ENCODE measurements around the gene PGBD1. TPM values are rescaled to one million over a fixed set of nuclear protein-coding genes. Genes with fewer than 3 reads are reported as not detected.

PGBD1 gene
- total RNA-seq, result 0.52 TPM

GRCh38 chr6:28281288-28282064 is at the start of gene PGBD1:
Gene PGBD1, plus strand, starts transcription at chr6:28281572. Its CDS starts 2,242 bp downstream, at chr6:28283814.
- peak within 1 kb of the TSS; percentile 31 for H3K4me3 ChIP-seq (ENCODE audit: low read length)
- H3K4me1 ChIP-seq (ENCODE audit: insufficient read depth, low read length), result peaks cover 12% of the 10 kb centered on the region

GRCh38 chr6:28232785-28233184 is 48.6 kb upstream of the PGBD1 start:
- Histone ChIP-seq H3K9me3 (ENCODE audit: low read depth, low read length) (no peaks in the 10 kb centered on the region), H3K4me3 (ENCODE audit: low read length) (no peak overlapping the region), H3K27me3 (ENCODE audit: insufficient read depth, low read length) (no peaks in the 10 kb centered on the region), H3K4me1 (ENCODE audit: insufficient read depth, low read length) (peaks cover 7% of the 10 kb centered on the region)

More at GRCh38 chr6:28281288-28282064, at the start of gene PGBD1:
- Histone ChIP-seq H3K9me3 (ENCODE audit: low read depth, low read length) (no peaks in the 10 kb centered on the region), H3K27me3 (ENCODE audit: insufficient read depth, low read length) (peaks cover 14% of the 10 kb centered on the region)

- Histone ChIP-seq H3K4me3 (ENCODE audit: low read length) (no peak overlapping the region), H3K9me3 (ENCODE audit: low read depth, low read length) (no peaks in the 10 kb centered on the region), H3K27me3 (ENCODE audit: insufficient read depth, low read length) (no peaks in the 10 kb centered on the region), H3K4me1 (ENCODE audit: insufficient read depth, low read length) (peaks cover 7% of the 10 kb centered on the region)
These were observed 45.4 kb upstream of the PGBD1 start for GRCh38 chr6:28235912-28236452.

GRCh38 chr6:28239636-28240035 is 41.7 kb upstream of the PGBD1 start:
- peaks cover 7% of the 10 kb centered on the region for H3K4me1 ChIP-seq (ENCODE audit: insufficient read depth, low read length)
- no peaks in the 10 kb centered on the region for H3K9me3 ChIP-seq (ENCODE audit: low read depth, low read length)
- H3K27me3 ChIP-seq (ENCODE audit: insufficient read depth, low read length), result no peaks in the 10 kb centered on the region
- no peak overlapping the region for H3K4me3 ChIP-seq (ENCODE audit: low read length)

GRCh38 chr6:28240471-28240870 is 40.9 kb upstream of the PGBD1 start:
- no peak overlapping the region for H3K4me3 ChIP-seq (ENCODE audit: low read length)

GRCh38 chr6:28243946-28244345 is 37.4 kb upstream of the PGBD1 start:
- Histone ChIP-seq H3K4me1 (ENCODE audit: insufficient read depth, low read length) (no peaks in the 10 kb centered on the region), H3K27me3 (ENCODE audit: insufficient read depth, low read length) (no peaks in the 10 kb centered on the region)

More at GRCh38 chr6:28240471-28240870, 40.9 kb upstream of the PGBD1 start:
- no peaks in the 10 kb centered on the region for H3K27me3 ChIP-seq (ENCODE audit: insufficient read depth, low read length)
- no peaks in the 10 kb centered on the region for H3K9me3 ChIP-seq (ENCODE audit: low read depth, low read length)
- H3K4me1 ChIP-seq (ENCODE audit: insufficient read depth, low read length), result peaks cover 7% of the 10 kb centered on the region

GRCh38 chr6:28245206-28245941 is 36.0 kb upstream of the PGBD1 start:
- H3K4me3 ChIP-seq (ENCODE audit: low read length), result no peak overlapping the region
- no peaks in the 10 kb centered on the region for H3K27me3 ChIP-seq (ENCODE audit: insufficient read depth, low read length)
- no peaks in the 10 kb centered on the region for H3K9me3 ChIP-seq (ENCODE audit: low read depth, low read length)
- peaks cover 3% of the 10 kb centered on the region for H3K4me1 ChIP-seq (ENCODE audit: insufficient read depth, low read length)

More at GRCh38 chr6:28243946-28244345, 37.4 kb upstream of the PGBD1 start:
- H3K4me3 ChIP-seq (ENCODE audit: low read length), result no peak overlapping the region
- no peaks in the 10 kb centered on the region for H3K9me3 ChIP-seq (ENCODE audit: low read depth, low read length)

- H3K9me3 ChIP-seq (ENCODE audit: low read depth, low read length), result no peaks in the 10 kb centered on the region
- peaks cover 27% of the 10 kb centered on the region for H3K4me1 ChIP-seq (ENCODE audit: insufficient read depth, low read length)
- H3K27me3 ChIP-seq (ENCODE audit: insufficient read depth, low read length), result no peaks in the 10 kb centered on the region
- H3K4me3 ChIP-seq (ENCODE audit: low read length), result no peak overlapping the region
These were observed 32.5 kb upstream of the PGBD1 start for GRCh38 chr6:28248916-28249315.

GRCh38 chr6:28250747-28251146 is 30.6 kb upstream of the PGBD1 start:
- H3K4me3 ChIP-seq (ENCODE audit: low read length), result no peak overlapping the region
- peaks cover 27% of the 10 kb centered on the region for H3K4me1 ChIP-seq (ENCODE audit: insufficient read depth, low read length)
- no peaks in the 10 kb centered on the region for H3K27me3 ChIP-seq (ENCODE audit: insufficient read depth, low read length)
- no peaks in the 10 kb centered on the region for H3K9me3 ChIP-seq (ENCODE audit: low read depth, low read length)

- H3K4me3 ChIP-seq (ENCODE audit: low read length), result peak overlapping the region; percentile 73
These were observed 29.7 kb upstream of the PGBD1 start for GRCh38 chr6:28251661-28252008.

GRCh38 chr6:28252009-28252975 is 29.1 kb upstream of the PGBD1 start, which contains the start of gene ZKSCAN4:
Gene ZKSCAN4, minus strand, starts transcription at chr6:28252269. Its CDS starts 289 bp downstream, at chr6:28251980.
- H3K9me3 ChIP-seq (ENCODE audit: low read depth, low read length), result no peaks in the 10 kb centered on the region
- peak within 1 kb of the TSS; percentile 73 for H3K4me3 ChIP-seq (ENCODE audit: low read length)
- H3K27me3 ChIP-seq (ENCODE audit: insufficient read depth, low read length), result peaks cover 7% of the 10 kb centered on the region
- peaks cover 27% of the 10 kb centered on the region for H3K4me1 ChIP-seq (ENCODE audit: insufficient read depth, low read length)

More at GRCh38 chr6:28251661-28252008, 29.7 kb upstream of the PGBD1 start:
- Histone ChIP-seq H3K9me3 (ENCODE audit: low read depth, low read length) (no peaks in the 10 kb centered on the region), H3K27me3 (ENCODE audit: insufficient read depth, low read length) (peaks cover 7% of the 10 kb centered on the region), H3K4me1 (ENCODE audit: insufficient read depth, low read length) (peaks cover 27% of the 10 kb centered on the region)

GRCh38 chr6:28254121-28254519 is 27.3 kb upstream of the PGBD1 start:
- Histone ChIP-seq H3K4me1 (ENCODE audit: insufficient read depth, low read length) (peaks cover 27% of the 10 kb centered on the region), H3K4me3 (ENCODE audit: low read length) (no peak overlapping the region), H3K9me3 (ENCODE audit: low read depth, low read length) (no peaks in the 10 kb centered on the region), H3K27me3 (ENCODE audit: insufficient read depth, low read length) (peaks cover 7% of the 10 kb centered on the region)

- Histone ChIP-seq H3K27me3 (ENCODE audit: insufficient read depth, low read length) (peaks cover 9% of the 10 kb centered on the region), H3K4me3 (ENCODE audit: low read length) (no peak overlapping the region), H3K4me1 (ENCODE audit: insufficient read depth, low read length) (peaks cover 16% of the 10 kb centered on the region), H3K9me3 (ENCODE audit: low read depth, low read length) (no peaks in the 10 kb centered on the region)
These were observed 24.3 kb upstream of the PGBD1 start for GRCh38 chr6:28257042-28257441.

Data from mononuclear cell (primary cell).